NCI-H146 treated with DMSO at 0.1 percent for 48 hours (cell line): Measurements from ENCODE around the gene OVOL1.
"Not testable (repeated sequence)": the region's sequence is repeated elsewhere in the genome, so short reads cannot be mapped to it uniquely, and the experiment has no call there.

ENCODE experiments used
- DNase-seq: peaks from one replicate; lab custom pipeline; 2025; ENCODE audit not compliant: unreplicated experiment; lab: John Stamatoyannopoulos, UW

Gene OVOL1

GRCh38 chr11:65786786-65787636, at the start of gene OVOL1:
Gene OVOL1 (plus strand): TSS chr11:65787063. CDS start chr11:65787374, 311 bp downstream.
- DNase-seq = peak; percentile 18

- DNase-seq = no peak
These were observed 47.8 kb upstream of the OVOL1 start for GRCh38 chr11:65739022-65739421.

- DNase-seq = no peak
These were observed 45.7 kb upstream of the OVOL1 start for GRCh38 chr11:65741185-65741584.

DNA sequence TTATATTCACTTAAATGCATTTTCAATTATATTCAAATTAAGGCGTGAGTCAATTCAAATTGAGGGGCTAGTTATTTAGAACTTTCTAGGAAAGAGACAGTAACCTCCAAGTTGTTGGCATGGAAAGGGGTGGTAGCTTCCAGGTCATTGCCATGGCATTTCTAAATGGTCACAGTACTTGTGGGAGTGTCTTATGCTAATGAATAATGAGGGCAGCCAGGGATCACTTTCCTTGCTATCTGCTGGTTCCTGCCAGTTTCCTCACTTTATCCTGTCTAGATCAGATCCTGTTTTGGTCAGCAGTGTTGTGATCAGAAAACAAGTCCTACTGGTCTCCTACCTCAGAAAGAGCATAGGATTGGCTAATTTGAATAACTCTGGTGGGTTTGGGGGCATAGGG, 44.5 kb upstream of the OVOL1 start:
- DNase-seq = no peak

GRCh38 chr11:65743681-65744025, 43.2 kb upstream of the OVOL1 start:
- no peak for DNase-seq

DNA sequence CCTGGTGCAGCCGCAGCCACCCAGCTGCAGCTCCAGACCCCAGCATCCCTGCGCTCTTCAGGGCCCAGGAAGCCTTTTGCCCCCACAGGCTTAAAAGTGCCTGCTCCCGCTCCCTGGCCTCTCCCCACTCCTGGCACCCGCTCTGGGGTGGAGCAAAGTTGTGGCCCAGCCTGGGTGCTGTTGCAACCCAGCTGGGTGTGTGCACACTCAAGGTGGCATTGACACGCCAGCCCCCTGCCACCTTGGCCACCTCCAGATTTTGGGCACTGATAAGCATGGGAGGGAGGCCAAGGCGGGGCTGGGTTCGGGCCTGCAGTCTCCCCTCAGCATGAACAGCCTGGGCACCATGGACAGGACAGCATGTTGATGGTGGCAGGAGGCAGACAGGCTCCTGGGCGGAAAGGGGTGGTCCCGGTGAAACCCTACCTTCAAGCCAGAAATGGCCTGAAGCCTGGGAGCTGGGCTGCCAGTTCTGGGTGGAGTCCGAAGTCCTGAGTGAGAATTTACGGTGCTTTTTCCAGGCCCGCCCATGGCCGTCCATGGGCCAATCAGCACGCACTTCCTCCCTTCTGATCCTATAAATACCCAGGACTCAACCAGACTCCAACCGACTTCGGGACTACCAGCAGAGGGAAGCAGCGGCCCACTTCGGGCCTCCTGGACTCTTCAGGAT, 42.7 kb upstream of the OVOL1 start:
- peak; percentile 23 for DNase-seq

DNA sequence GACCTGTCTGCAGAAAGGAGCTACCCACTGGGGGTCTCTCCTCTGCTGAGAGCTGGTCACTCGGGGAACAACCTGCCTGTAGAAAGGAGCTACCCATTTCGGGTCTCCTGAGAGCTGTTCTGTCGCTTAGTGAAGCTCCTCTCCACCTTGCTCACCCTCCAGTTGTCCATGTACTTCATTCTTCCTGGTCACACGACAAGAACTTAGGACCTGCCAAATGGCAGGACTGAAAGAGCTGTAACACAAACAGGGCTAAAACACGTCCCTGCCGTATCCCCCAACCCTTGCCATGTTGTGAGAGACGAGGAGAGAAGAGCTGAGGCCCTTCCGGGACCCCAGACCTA, 42.2 kb upstream of the OVOL1 start:
- DNase-seq = no peak

GRCh38 chr11:65745049-65745448, 41.8 kb upstream of the OVOL1 start:
- no peak for DNase-seq

DNA sequence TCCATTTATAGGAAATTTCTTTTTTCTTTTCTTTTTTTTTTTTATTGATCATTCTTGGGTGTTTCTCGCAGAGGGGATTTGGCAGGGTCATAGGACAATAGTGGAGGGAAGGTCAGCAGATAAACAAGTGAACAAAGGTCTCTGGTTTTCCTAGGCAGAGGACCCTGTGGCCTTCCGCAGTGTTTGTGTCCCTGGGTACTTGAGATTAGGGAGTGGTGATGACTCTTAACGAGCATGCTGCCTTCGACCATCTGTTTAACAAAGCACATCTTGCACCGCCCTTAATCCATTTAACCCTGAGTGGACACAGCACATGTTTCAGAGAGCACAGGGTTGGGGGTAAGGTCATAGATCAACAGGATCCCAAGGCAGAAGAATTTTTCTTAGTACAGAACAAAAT, 24.7 kb upstream of the OVOL1 start:
- DNase-seq = not testable (repeated sequence)

- DNase-seq = not testable (repeated sequence)
These were observed 24.0 kb upstream of the OVOL1 start for GRCh38 chr11:65762816-65763215.

DNA sequence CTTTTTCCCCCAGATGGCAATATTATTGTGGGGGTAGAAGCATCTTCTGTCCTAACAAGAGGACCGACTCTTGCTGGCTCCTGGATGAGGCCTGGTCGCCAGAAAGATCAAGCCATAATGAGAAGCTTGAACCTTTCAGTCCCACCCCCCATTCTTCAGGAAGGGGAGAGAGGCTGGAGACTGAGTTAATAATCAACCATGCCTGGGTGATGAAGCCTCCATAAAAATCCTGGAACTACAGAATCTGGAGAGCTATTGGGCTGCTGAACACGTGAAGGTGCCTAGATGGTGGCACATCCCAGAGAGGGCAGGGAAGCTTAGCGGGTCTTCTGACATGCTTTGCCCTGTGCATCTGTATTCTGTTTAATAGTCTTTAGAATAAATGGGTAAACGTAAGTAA, 22.4 kb upstream of the OVOL1 start:
- DNase-seq = no peak

- no peak for DNase-seq
These were observed 20.3 kb upstream of the OVOL1 start for GRCh38 chr11:65766535-65766934.

- DNase-seq = no peak
These were observed 19.5 kb upstream of the OVOL1 start for GRCh38 chr11:65767406-65767805.

DNA sequence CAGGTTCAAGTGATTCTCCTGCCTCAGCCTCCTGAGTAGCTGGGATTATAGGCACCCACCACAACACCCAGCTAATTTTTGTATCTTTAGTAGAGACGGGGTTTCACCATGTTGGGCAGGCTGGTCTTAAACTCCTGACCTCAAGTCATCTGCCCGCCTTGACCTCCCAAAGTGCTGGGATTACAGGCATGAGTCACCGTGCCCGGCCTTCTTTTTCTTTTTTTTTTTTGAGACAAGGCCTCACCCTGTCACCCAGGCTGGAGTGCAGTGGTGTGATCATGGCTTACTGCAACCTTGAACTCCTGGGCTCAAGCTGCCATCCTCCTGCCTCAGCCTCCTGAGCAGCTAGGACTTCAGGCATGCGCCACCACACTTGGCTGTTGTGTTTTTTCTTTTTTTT, 19.1 kb upstream of the OVOL1 start:
- DNase-seq = not testable (repeated sequence)

- no peak for DNase-seq
These were observed 15.8 kb upstream of the OVOL1 start for GRCh38 chr11:65770951-65771567.

GRCh38 chr11:65771589-65772112, 15.2 kb upstream of the OVOL1 start:
- no peak for DNase-seq

- no peak for DNase-seq
These were observed 13.0 kb upstream of the OVOL1 start for GRCh38 chr11:65773784-65774411.

- DNase-seq = no peak
These were observed 12.1 kb upstream of the OVOL1 start for GRCh38 chr11:65774525-65775306.

GRCh38 chr11:65776196-65776595, 10.7 kb upstream of the OVOL1 start:
- DNase-seq = no peak

- DNase-seq = no peak
These were observed 10.1 kb upstream of the OVOL1 start for GRCh38 chr11:65776710-65777141.

GRCh38 chr11:65777241-65777640, 9.6 kb upstream of the OVOL1 start:
- no peak for DNase-seq
